Activated CD8-positive, alpha-beta T cell treated with anti-CD3 and anti-CD28 coated beads, Interleukin-2, amount 10 ng/mL, durations not matched to agents 7 days and 5 days (primary cell): ENCODE results near the gene MEGF6. TPM values are rescaled to one million over a fixed set of nuclear protein-coding genes. Genes with fewer than 3 reads are reported as not detected.

Experiments
- microRNA-seq: library from miRNA; unstranded; fragments of <30 nt; microRNA quantifications from one replicate; pipeline ENCODE4 v1.2.0, GENCODE V29; 2022
- total RNA-seq, 2 experiments: library from RNA; stranded (reverse); gene quantifications; one replicate each; pipeline ENCODE4 v1.2.3, GENCODE V29; 2021

Gene MEGF6
- total RNA-seq, 2 experiments from 2014 or later = 7.1 to 8.3 TPM

Small RNA genes within 50 kb of the gene (microRNA-seq; reads per million reads assigned to microRNA genes)
- not detected for gene MIR551A

Other genes starting within 250 kb of the MEGF6 start
- gene ARHGEF16, start 156.8 kb downstream of the MEGF6 start, total RNA-seq = not detected
- 10 to 100 TPM in 1 of 2 experiments, 1 to 10 TPM in 1; 9.9 to 10.0 TPM for gene TPRG1L, start 13.5 kb upstream of the MEGF6 start, total RNA-seq
- gene WRAP73, start 38.6 kb upstream of the MEGF6 start, total RNA-seq = 10 to 100 TPM; 33.1 to 36.7 TPM
- 1 to 10 TPM; 1.3 to 1.4 TPM for gene TP73, start 41.0 kb upstream of the MEGF6 start, total RNA-seq
- gene CCDC27, start 140.9 kb upstream of the MEGF6 start, total RNA-seq = not detected
- gene SMIM1, start 161.2 kb upstream of the MEGF6 start, total RNA-seq = not detected
- 10 to 100 TPM; 36.4 to 39.5 TPM for gene LRRC47, start 185.0 kb upstream of the MEGF6 start, total RNA-seq
- 10 to 100 TPM; 41.2 to 47.0 TPM for gene CEP104, start 245.7 kb upstream of the MEGF6 start, total RNA-seq
- gene DFFB, start 246.0 kb upstream of the MEGF6 start, total RNA-seq = 10 to 100 TPM in 1 of 2 experiments, 1 to 10 TPM in 1; 8.8 to 10.2 TPM